GM18505 (cell line): ENCODE data around the gene TJP1.
"Not testable (repeated sequence)": the region's sequence is repeated elsewhere in the genome, so short reads cannot be mapped to it uniquely, and the experiment has no call there.

ENCODE experiments used
- ATAC-seq: cut with Tn5 transposase; IDR thresholded peaks from one replicate; pipeline ENCODE4 v1.9.1; 2021; ENCODE audit not compliant: unreplicated experiment
- POLR2A ChIP-seq: IDR thresholded peaks from 4 replicates; pipeline ENCODE4 v1.6.1; 2011; ENCODE audit warnings: borderline replicate concordance; ENCODE audit not compliant: insufficient read depth, insufficient read length; ENCODE audit errors: extremely low read depth

Gene TJP1

DNA sequence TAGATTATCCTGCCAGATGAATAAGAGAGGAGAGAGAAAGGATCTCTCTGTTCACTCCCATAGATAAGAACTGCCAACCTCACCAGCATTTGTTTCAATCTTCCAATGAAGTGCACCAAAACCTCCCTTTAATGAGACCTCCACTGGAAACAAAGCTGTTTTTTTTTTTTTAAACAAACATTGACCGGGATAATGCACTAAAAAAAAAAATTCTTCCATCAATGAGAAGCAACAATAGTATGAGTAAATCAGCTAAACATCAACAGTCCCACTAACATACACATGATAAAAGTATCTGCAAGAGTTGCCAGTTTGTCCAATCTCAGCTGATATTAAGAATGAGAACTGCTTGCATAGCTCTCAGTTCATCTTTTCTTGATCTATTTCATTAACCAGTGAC, 19.9 kb downstream of the TJP1 start:
- no peak for ATAC-seq
- TF ChIP-seq POLR2A = no peak

DNA sequence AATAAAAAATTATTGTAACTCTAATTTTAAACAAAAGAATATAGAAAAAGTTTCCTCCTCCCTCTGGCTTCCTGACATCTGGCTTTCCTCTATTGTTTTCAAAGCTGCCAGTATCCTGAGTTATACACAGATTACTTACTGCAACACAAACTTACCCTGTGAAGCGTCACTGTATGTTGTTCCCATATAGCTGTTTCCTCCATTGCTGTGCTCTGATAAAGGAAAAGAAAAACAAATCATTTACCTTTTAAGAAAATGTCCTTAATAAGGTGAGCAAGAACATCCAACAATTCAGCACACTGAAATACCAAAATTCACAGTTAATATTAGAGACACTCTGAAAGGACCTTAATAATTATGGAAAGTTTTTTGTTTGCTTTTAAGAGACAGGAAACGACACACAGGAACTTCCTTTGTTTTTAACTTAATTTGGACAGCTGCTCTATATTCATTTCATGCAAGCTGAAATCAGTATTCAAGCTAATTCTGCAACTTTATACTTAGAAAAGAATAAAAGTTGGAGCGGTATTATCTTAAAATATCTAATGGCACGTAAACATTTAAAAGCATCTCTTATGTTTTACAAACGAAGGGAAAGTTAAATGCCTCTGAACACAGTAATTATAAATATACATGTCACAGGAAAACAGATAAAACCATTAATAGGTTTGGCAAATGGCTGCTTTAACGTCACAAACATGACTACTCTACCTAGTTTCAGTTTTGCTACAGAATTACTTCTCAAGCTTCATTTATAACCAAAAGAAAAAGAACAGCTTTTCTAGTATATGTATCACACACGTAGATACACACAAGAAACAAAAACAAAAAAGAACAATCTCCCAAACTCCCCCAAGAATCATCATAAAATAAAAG, 21.5 kb downstream of the TJP1 start:
- ATAC-seq = no peak
- TF ChIP-seq POLR2A = no peak

GRCh38 chr15:29799859-29800258, 22.4 kb downstream of the TJP1 start:
- TF ChIP-seq POLR2A = no peak
- no peak for ATAC-seq

- no peak for TF ChIP-seq POLR2A
- no peak for ATAC-seq
Measured at GRCh38 chr15:29795610-29796009, 26.7 kb downstream of the TJP1 start.

DNA sequence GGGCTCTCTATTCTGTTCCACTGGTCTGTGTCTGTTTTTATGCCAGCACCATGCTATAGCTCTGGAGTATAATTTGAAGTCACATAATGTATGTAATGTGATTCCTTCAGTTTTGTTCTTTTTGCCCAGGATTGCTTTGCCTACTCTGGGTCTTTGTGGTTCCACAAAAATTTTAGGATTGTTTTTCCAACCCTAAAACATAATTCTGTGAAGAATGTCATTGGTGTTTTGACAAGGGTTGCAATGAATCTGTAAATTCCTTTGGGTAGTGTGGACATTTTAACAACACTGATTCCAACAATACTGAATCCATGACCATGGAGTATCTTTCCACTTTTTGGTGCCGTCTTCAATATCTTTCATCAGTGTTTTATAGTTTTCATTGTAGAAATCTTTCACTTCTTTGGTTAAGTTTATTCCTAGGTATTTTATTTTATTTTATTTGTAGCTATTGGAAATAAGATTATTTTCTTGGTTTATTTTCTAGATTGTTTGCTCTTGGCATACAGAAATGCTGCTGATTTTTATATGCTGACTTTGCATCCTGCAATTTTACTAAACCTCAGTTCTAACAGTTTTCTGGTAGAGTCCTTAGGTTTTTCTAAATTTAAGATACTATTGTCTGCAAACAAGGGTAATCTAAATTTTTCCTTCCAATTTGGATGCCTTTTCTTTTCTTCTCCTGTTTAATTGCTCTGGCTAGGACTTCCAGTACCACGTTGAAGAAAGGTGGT, 29.7 kb downstream of the TJP1 start:
- TF ChIP-seq POLR2A = no peak
- ATAC-seq = no peak

- no peak for ATAC-seq
- no peak for TF ChIP-seq POLR2A
Measured at GRCh38 chr15:29790607-29791006, 31.7 kb downstream of the TJP1 start.

DNA sequence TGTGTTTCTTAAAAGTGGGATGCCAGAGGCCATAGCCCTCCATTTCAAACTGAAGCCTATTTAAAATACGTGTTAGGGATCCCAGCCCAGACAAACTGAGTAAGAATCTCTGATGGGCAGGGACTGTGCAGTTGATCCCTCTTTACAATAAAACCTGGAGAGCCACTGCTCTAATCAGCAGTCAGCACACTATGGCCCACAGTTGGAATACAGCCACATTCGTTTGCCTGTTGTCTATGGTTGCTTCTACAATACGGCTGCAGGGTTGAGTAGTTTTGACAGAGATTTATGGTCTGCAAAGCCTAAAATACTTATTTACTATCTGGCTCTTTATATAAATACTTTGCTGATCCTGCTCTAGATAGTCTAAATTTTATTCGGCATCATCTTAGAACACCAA, 32.4 kb downstream of the TJP1 start:
- no peak for ATAC-seq
- TF ChIP-seq POLR2A = no peak

- no peak for ATAC-seq
- TF ChIP-seq POLR2A = no peak
Measured at GRCh38 chr15:29788433-29789034, 33.7 kb downstream of the TJP1 start.

DNA sequence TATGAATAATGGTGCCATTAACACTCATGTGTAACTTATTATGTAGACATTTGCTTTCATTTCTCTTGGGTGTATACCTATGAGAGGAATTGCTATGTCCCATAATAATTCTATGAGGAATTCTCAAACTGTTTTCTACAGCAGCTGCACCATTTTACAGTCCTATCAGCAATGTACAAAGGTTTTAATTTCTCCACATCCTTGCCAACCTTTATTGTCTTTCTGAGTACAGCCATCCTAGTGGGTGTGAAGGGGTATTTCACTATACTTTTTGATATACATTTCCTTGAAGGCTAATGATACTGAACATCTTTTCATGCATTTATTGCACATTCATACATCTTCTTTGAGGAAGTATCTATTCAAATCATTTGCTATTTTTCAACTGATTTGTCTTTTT, 34.5 kb downstream of the TJP1 start:
- ATAC-seq = no peak
- no peak for TF ChIP-seq POLR2A

GRCh38 chr15:29785642-29786041, 36.6 kb downstream of the TJP1 start:
- no peak for ATAC-seq
- no peak for TF ChIP-seq POLR2A

DNA sequence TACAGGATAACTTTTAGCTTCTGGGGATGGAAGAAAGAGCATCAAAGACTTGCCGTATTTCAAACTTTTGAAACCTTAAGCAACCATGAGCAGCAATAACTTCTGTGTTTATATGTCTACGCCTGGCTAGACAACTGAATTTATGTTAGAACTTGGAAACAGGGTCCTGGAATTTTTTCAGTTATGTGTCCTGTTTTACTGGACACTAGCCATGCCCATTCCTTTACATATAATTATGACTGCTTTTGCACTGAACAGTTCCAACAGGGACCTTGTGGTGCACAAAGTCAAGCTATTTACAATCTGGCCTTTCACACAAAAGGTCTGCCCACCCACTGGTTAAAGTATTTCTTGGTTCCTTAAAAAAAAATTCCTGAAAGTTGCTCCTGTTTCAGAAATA, 37.1 kb downstream of the TJP1 start:
- ATAC-seq = no peak
- no peak for TF ChIP-seq POLR2A

DNA sequence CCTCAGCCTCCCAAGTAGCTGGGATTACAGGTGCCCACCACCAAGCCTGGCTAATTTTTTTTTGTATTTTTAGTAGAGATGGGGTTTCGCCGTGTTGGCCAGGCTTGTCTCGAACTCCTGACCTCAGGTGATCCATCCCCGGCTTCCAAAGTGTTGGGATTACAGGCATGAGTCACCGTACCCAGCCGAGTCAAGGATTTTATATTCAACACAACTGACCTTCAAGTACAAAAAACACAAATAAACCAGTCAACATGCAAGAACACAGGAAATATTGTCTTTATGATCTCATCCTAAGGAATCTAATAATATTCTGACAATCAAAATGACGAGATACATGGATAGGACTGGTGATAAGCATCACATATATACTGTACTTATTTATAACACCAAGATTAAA, 37.9 kb downstream of the TJP1 start:
- no peak for TF ChIP-seq POLR2A
- no peak for ATAC-seq

DNA sequence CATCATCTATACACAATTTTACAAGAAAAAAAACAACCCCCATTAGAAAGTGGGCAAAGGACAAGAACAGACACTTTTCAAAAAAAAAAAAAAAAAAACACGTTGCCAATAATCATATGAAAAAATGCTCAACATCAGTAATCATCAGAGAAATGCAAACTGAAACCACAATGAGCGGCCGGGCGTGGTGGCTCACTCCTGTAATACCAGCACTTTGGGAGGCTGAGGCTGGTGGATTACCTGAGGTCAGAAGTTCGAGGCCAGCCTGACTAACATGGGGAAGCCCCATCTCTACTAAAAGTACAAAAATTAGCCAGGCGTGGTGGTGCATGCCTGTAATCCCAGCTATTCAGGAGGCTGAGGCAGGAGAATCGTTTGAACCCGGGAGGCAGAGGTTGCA, 39.5 kb downstream of the TJP1 start:
- ATAC-seq = not testable (repeated sequence)

DNA sequence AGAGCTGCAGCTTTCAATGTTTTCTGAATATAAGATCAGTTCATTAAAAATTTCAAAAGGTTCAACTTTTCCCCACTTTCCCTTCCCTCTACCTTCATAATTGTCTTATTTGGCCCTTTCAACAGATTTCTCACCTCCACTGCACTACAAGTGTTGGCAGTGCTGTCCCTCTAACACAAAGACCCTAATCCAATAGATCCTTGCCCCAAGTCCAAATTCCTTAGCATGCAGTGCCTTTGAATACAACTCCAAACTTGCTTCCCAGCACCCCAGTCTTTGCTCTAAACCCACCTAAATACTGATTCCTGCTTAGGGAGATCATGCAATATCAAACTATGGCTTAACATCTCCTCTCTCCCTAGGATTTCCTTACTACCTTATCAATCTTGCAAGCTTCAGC, 43.9 kb downstream of the TJP1 start:
- no peak for ATAC-seq
- TF ChIP-seq POLR2A = no peak
